Stomach (tissue), 9 donors: ENCODE measurements around the gene SND1. TPM values are rescaled to one million over a fixed set of nuclear protein-coding genes. Genes with fewer than 3 reads are reported as not detected.

Experiments
- DNase-seq, 2 donors: peaks; one replicate each; pipeline versions ENCODE4 v3.0.0 to v3.0.0-alpha.2; 2013 to 2019
- H3K27ac ChIP-seq, 5 donors: fragments of 200-600 bp in 4 of 5; sonication (generic) in 4 of 5; one replicate each; pipeline ENCODE4 v1.5.1; 2013 to 2019; ENCODE audit warnings: mild to moderate bottlenecking in 1 of 5, moderate library complexity in 1 of 5
- H3K27me3 ChIP-seq, 3 donors: fragments of 200-600 bp; sonication (generic); one replicate each; pipeline ENCODE4 v1.5.1; 2017 to 2019; ENCODE audit warnings: mixed run types in 1 of 3
- H3K36me3 ChIP-seq, 4 donors: fragments of 200-600 bp; sonication (generic); 1 replicate in 3 of 4; 2 replicates in 1 of 4; pipeline ENCODE4 v1.5.1; 2016 to 2019
- H3K4me1 ChIP-seq, 4 donors: fragments of 200-600 bp; sonication (generic); one replicate each; pipeline ENCODE4 v1.5.1; 2016 to 2019
- H3K4me3 ChIP-seq, 4 donors: fragments of 200-600 bp; sonication (generic) in 3 of 4; one replicate each; pipeline ENCODE4 v1.5.1; 2016 to 2019; ENCODE audit warnings: mild to moderate bottlenecking in 1 of 4
- H3K9me3 ChIP-seq, 4 donors: fragments of 200-600 bp; sonication (generic); one replicate each; pipeline ENCODE4 v1.5.1; 2016 to 2019
- EP300 ChIP-seq: sonication (generic); formaldehyde crosslinking; IDR thresholded peaks from one replicate; pipeline ENCODE4 v1.6.1; 2017; ENCODE audit warnings: antibody characterized with exemption
- POLR2A ChIP-seq, 4 donors: fragments of 450-650 bp; IDR thresholded peaks; one replicate each; pipeline ENCODE4 v1.6.1; 2016; ENCODE audit warnings: antibody characterized with exemption in 4 of 4, control low read depth in 2 of 4, mild to moderate bottlenecking in 1 of 4, moderate library complexity in 1 of 4
- POLR2AphosphoS5 ChIP-seq, 3 donors: sonication (generic); formaldehyde crosslinking; IDR thresholded peaks; one replicate each; pipeline ENCODE4 v1.6.1; 2016; ENCODE audit warnings: antibody characterized with exemption in 3 of 3
- WGBS, 5 donors: extraction: QIAGEN DNeasy Blood & Tissue Kit in 3 of 5; methylation state at CpG; one replicate each; pipeline versions ENCODE4 v1.1.5 to v1.1.7; 2013 to 2018; 5-methylcytosine and 5-hydroxymethylcytosine counted together
- intact Hi-C: fragments of 100-400 bp; cut with DNase I; formaldehyde crosslinking; loops from one replicate; pipeline ENCODE4 v1.15.1; 2023; ENCODE audit warnings: low total_unique reads
- polyA plus RNA-seq, 3 donors: library from polyadenylated mRNA; stranded (reverse); fragments of 200-250 nt; gene quantifications; one replicate each; pipeline ENCODE4 v1.2.3, GENCODE V29; 2013
- total RNA-seq, 5 donors: library from RNA; depleted of rRNA; stranded (reverse); fragments of >200 nt; gene quantifications; one replicate each; pipeline versions ENCODE4 v1.1.0 to v1.2.3, GENCODE V29; 2014 to 2016
- TF ChIP-seq, protein P1 (sequence below), 7 experiments: fragments of 450-650 bp in 4 of 7; fragments of 200-600 bp in 3 of 7; sonication (generic) in 3 of 7; IDR thresholded peaks; one replicate each; pipeline ENCODE4 v1.5.1; 2016 to 2019; ENCODE audit warnings: antibody characterized with exemption in 7 of 7, control low read depth in 2 of 7, mild to moderate bottlenecking in 1 of 7
- donor health status: healthy with polysubstance abuse.
- donor health status: Bipolar disorder and iron deficiency.
- donor health status: healthy.

The SND1 gene
- total and polyA plus RNA-seq, 8 donors: 63.3 to 799 (median 126) TPM

DNA sequence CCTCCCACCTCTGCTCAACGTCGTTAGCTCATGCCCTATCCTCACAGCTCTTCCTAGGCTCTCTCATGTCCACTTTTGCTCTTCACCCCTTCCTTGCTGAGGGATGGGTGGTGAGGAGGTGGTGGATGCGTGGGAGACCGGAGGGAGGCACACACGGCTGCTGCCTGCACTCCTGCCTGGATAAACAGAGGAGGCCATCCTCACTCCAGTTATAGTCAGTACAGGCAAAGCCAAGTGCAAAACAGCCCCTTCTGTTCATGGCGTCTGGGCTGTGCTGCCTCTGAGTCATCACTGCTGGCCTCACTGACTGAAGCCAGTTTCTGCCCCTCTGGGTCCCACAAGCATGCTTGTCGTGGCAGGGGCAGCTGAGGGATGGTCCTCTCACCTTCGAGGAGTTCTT is 411.1 kb downstream of the SND1 start:
- intact Hi-C loops: no loop called here
- no peaks in the 10 kb centered on the region for H3K9me3 ChIP-seq
- peaks cover 0 to 8% (median 3%) of the 10 kb centered on the region in 4 donors for H3K4me1 ChIP-seq
- no peak overlapping the region for H3K27ac ChIP-seq
- WGBS, 5 donors: 86 to 95% (median 92%) methylated on average over 8 of the region's 8 CpGs
- peaks cover 0 to 25% (median 22%) of the 10 kb centered on the region in 4 donors for H3K36me3 ChIP-seq
- no peak for TF ChIP-seq EP300
- no peak for TF ChIP-seq POLR2A (IDR thresholded peaks at IDR 0.05)
- TF ChIP-seq, protein P1, sequence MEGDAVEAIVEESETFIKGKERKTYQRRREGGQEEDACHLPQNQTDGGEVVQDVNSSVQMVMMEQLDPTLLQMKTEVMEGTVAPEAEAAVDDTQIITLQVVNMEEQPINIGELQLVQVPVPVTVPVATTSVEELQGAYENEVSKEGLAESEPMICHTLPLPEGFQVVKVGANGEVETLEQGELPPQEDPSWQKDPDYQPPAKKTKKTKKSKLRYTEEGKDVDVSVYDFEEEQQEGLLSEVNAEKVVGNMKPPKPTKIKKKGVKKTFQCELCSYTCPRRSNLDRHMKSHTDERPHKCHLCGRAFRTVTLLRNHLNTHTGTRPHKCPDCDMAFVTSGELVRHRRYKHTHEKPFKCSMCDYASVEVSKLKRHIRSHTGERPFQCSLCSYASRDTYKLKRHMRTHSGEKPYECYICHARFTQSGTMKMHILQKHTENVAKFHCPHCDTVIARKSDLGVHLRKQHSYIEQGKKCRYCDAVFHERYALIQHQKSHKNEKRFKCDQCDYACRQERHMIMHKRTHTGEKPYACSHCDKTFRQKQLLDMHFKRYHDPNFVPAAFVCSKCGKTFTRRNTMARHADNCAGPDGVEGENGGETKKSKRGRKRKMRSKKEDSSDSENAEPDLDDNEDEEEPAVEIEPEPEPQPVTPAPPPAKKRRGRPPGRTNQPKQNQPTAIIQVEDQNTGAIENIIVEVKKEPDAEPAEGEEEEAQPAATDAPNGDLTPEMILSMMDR (IDR thresholded peaks at IDR 0.05): no peak
- TF ChIP-seq POLR2AphosphoS5 (IDR thresholded peaks at IDR 0.05): no peak
- H3K4me3 ChIP-seq: no peak overlapping the region
- no peaks in the 10 kb centered on the region for H3K27me3 ChIP-seq
- no peak for DNase-seq

DNA sequence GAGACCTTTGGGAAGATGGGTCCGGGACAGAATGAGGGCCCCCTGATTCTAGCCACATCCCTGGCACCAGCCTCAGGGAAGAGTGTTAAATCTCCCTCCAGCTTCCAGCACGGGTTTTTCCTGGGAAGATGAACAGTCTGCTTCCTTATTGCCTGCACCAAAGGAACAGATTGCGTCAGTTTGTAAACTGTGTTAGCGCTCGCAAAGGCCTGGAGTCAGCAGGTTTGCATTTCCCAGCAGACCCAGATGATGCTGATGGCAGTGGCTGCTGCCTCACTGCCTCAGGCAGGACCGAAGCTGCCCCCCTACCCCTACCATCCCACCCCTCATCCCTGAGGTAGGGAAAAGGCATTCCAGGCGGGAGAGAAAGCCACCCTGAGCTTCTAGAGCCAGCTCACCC is 413.9 kb downstream of the SND1 start:
- Histone ChIP-seq H3K9me3 (no peaks in the 10 kb centered on the region), H3K4me3 (no peak overlapping the region), H3K27me3 (no peaks in the 10 kb centered on the region), H3K27ac (no peak overlapping the region), H3K4me1 (no peaks in the 10 kb centered on the region), H3K36me3 (peaks cover 0 to 24% (median 21%) of the 10 kb centered on the region in 4 donors)
- WGBS, 5 donors: 86 to 93% (median 89%) methylated on average over 6 to 7 of the region's 7 CpGs
- intact Hi-C loops: no loop called here
- peak in 1 of 2 donors; percentile 36 for DNase-seq
- TF ChIP-seq POLR2AphosphoS5 (IDR thresholded peaks at IDR 0.05): no peak
- no peak for TF ChIP-seq EP300
- TF ChIP-seq, protein P1 (IDR thresholded peaks at IDR 0.05): no peak
- no peak for TF ChIP-seq POLR2A (IDR thresholded peaks at IDR 0.05)

GRCh38 chr7:128066395-128066794 is 414.4 kb downstream of the SND1 start:
- Histone ChIP-seq H3K4me3 (no peak overlapping the region), H3K4me1 (no peaks in the 10 kb centered on the region), H3K36me3 (peaks cover 0 to 25% (median 20%) of the 10 kb centered on the region in 4 donors), H3K9me3 (no peaks in the 10 kb centered on the region), H3K27ac (no peak overlapping the region), H3K27me3 (no peaks in the 10 kb centered on the region)
- TF ChIP-seq EP300: no peak
- TF ChIP-seq, protein P1 (IDR thresholded peaks at IDR 0.05): no peak
- no peak for TF ChIP-seq POLR2A (IDR thresholded peaks at IDR 0.05)
- TF ChIP-seq POLR2AphosphoS5 (IDR thresholded peaks at IDR 0.05): no peak
- no peak for DNase-seq
- intact Hi-C loops: no loop called here
- 93 to 97% (median 97%) methylated on average over 10 of the region's 10 CpGs for WGBS, 5 donors

DNA sequence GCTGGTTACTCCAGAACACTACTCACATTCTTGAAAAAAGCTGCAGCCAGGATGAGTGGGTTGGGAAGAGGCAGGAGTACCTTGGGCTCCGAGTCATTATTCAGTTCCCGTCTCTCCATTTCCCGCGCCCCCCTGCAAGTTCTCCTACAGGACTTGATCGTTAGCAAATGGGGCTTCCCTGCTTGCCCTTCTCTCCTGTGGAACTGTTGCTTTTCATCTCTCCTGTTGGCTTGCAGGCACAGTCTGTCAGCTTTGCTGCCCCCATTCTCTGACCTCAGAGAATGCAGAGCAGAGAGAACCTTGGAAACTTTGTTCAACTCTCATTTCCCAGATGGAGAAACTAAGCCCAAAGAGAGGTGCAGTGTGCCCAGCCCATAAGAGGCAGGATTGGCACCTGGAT is 414.9 kb downstream of the SND1 start:
- TF ChIP-seq POLR2AphosphoS5 (IDR thresholded peaks at IDR 0.05) (no peak), POLR2A (IDR thresholded peaks at IDR 0.05) (no peak), EP300 (no peak)
- TF ChIP-seq, protein P1 (IDR thresholded peaks at IDR 0.05): no peak
- no peak for DNase-seq
- H3K9me3 ChIP-seq: no peaks in the 10 kb centered on the region
- intact Hi-C loops: no loop called here
- no peak overlapping the region for H3K27ac ChIP-seq
- H3K4me3 ChIP-seq: no peak overlapping the region
- peaks cover 0 to 28% (median 21%) of the 10 kb centered on the region in 4 donors for H3K36me3 ChIP-seq
- H3K27me3 ChIP-seq: no peaks in the 10 kb centered on the region
- 60 to 86% (median 74%) methylated on average over 5 of the region's 5 CpGs for WGBS, 5 donors
- H3K4me1 ChIP-seq: no peaks in the 10 kb centered on the region
